ENCODE data around the gene MYB.
"Not testable (repeated sequence)": the region's sequence is repeated elsewhere in the genome, so short reads cannot be mapped to it uniquely, and the experiment has no call there.

Gene MYB

GRCh38 chr6:135164387-135164786 is 16.7 kb upstream of the MYB start:
- DNase-seq, result not testable (repeated sequence)

DNA sequence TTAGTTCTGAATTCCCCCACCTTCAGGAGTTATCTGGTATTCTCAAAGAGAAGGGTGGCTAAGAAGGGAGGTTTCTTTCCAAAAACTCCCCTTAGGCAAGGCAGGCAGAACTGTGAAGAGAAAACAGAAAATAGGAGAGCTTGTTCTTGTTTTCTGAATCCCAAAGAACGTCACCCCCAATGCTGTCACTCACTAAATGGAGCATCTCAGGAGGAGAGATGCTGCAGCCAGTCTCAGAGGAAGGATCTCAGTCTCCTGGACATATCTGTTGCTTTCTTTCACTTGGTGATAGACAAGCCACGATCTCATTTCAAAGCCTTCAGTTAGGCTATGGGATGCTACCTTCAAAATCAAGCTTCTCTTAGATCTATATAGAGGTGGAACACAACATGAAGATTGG is 16.1 kb upstream of the MYB start:
- DNase-seq, result no peak

- DNase-seq, result no peak
Measured at GRCh38 chr6:135166515-135166914, 14.6 kb upstream of the MYB start.

GRCh38 chr6:135167617-135168016 is 13.5 kb upstream of the MYB start:
- no peak for DNase-seq

DNA sequence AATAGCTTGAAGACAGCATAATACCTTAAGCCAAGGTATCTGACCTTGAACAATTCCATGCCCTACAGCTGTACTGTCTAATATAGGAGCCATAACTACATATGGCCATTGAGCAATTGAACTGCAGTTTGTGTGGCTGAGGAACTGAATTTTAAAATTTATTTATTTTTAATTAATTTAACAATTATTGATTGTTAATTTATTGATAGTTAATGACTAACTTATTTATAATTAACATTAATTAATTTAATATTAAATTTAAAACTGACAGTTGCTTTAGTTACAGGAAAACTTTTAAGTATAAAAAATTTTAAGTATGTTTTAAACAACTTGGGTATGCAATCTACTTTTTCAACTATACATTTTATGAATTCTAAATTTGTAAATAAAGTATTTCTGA is 12.3 kb upstream of the MYB start:
- DNase-seq, result no peak

DNA sequence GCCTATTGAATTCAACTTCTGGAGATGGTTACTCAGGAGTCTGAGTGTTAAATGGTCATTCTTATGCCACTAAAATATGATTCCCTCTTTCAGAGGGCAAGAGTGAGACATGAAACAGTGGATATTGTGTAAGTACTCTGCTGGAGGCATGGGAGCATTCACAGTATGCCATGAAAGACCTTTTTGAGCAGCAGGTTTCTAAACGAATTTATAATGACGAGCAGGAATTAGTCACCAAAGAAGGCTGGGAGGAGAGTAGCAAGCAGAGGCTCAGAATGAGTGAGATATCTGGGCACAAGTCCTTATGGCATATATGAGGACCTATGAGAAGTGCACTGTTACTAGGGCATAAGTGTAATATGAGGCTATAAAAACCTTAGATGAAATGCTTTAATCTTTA is 10.9 kb upstream of the MYB start:
- peak in 1 of 5 experiments; percentile 67 for DNase-seq

DNA sequence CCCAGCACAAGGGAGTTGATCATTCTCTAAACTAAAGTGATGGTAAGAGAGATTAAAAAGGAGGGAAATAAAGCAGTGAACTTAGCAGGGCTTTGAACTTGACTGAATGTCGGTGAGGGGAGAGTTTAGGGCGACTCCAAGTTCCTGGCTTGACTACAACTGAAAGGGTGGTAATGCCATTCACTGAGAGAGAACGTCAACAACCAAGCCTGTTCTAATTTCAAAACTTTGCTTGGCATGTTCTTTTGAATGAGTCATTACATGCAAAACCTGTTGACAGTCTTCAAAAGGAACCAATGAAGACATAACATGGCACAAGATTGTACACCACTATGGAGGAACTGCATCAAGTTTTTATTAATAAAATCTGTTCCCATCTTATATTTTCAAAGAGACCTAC is 10.3 kb upstream of the MYB start:
- peak in 1 of 5 experiments; percentile 89 for DNase-seq

GRCh38 chr6:135173242-135173988 is 7.7 kb upstream of the MYB start:
- peak in 1 of 5 experiments; percentile 68 for DNase-seq

DNA sequence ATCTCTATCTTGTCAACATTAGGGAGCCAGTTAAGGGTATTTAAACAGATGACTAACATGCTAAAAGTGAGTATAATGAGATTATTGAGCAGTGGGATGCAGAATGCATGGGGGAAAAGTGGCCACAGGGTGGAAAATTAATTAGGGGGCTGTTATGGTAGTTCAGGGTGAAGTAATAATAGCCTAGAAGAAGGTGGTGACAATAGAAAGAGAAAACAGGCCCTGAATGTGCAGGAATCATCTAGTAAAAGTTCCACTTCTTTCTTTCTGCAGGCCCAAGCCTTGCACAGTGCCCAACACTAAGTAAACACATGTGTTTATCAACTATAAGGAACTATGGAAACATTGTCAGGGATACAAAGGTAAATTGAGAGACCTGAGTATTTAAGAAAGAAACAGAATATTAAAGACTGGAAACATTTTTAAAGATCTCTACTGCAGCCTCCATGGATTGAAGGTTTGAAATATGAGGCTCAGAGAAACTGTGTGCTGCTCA is 7.1 kb upstream of the MYB start:
- no peak for DNase-seq

DNA sequence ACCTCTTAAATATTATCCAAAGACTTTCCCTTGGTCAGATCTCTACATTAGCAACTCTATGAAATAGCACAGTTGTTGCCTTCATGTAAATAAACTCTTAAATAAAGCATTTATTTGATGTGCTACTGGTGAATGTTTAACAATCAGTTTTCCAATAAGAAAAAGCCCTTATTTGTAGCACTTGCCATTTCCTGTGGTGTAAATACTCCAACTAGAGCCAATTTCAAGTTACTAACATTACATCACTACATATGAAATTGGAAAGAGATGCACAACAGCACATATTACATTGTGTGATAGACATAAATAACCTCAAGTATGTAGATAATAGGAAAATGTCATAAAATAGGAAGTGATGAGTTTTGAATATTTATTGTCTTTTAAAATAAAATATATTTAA is 5.0 kb upstream of the MYB start:
- no peak for DNase-seq

- DNase-seq, result no peak
Measured at GRCh38 chr6:135176464-135176863, 4.6 kb upstream of the MYB start.

DNA sequence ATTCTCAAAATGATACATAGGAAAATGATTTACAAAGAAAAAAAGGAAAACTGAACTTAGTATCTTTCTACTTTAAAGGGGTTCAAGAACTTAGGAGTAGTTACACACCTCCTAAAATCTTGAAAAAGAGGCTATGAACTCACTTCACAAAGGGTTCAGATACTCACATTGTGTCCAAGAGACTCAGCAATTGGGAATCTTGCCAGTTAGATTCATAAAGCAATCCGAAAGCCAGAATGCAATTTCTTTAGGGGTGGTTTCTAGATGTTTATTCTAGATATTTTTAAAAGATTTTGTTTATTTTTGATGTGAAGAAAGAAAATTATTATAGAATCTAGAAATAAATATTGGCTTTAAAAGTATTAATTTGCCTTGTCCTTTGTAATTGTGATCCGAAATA is 1.7 kb upstream of the MYB start:
- no peak for DNase-seq

DNA sequence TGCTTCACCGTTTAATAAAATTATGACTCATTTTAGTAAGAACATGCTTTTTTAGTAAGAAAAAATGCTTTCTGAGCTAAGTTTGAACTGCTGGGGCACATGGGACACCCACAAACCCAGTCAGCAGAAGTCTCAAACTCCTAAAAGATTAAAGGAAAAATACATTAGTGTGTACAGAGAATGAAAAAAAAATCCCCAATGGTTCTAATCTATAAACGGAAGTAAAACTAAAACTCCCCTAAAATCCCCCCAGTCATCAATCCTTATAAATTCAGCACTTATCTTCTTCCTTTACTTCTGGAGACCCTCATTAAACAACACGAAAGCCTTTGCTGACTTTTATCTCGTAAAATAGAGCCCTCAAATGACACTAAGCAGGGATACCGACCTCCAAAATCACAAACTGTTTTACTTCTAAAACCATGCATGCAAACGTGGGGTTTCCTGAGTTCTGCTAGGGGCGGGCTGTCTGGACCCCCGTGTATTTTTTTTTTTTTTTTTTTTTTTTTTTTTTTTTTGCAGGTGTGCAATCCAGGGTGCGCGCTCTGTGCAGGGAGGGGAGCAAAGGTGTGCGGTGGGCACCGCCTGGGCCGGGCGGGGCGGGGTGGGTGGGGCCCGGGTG is 1.1 kb upstream of the MYB start:
- peak in 2 of 5 experiments; percentile 0 to 65 for DNase-seq

DNA sequence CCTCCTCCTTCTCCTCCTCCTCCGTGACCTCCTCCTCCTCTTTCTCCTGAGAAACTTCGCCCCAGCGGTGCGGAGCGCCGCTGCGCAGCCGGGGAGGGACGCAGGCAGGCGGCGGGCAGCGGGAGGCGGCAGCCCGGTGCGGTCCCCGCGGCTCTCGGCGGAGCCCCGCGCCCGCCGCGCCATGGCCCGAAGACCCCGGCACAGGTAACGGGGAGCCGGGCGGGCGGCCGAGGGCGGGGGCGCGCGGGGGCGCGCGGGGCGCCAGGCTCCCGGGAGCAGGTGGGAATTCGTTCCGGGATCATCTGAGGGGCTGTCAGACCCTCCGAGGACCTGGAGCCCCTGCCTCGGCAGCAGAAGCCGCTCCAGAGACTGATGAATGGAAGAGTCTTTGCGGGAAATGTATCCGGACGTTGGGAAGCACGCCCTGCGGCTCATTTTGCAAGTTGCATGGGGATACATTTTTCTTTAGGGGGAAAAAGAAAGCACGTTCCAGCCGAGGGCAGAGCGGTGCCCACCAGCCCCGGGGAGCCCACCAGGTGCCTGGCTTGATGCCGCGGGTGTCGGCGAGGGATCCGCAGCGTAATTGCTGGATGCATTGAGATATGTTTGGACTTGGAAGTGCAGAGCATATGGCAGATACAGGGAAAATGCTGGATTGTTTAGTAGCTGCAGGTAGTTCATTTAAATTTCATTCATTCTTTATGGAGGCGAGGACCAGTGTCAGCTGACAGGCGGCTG is 394 bp downstream of the MYB start:
- DNase-seq, result peak in 3 of 5 experiments; percentile 5 to 30 (median 9)

DNA sequence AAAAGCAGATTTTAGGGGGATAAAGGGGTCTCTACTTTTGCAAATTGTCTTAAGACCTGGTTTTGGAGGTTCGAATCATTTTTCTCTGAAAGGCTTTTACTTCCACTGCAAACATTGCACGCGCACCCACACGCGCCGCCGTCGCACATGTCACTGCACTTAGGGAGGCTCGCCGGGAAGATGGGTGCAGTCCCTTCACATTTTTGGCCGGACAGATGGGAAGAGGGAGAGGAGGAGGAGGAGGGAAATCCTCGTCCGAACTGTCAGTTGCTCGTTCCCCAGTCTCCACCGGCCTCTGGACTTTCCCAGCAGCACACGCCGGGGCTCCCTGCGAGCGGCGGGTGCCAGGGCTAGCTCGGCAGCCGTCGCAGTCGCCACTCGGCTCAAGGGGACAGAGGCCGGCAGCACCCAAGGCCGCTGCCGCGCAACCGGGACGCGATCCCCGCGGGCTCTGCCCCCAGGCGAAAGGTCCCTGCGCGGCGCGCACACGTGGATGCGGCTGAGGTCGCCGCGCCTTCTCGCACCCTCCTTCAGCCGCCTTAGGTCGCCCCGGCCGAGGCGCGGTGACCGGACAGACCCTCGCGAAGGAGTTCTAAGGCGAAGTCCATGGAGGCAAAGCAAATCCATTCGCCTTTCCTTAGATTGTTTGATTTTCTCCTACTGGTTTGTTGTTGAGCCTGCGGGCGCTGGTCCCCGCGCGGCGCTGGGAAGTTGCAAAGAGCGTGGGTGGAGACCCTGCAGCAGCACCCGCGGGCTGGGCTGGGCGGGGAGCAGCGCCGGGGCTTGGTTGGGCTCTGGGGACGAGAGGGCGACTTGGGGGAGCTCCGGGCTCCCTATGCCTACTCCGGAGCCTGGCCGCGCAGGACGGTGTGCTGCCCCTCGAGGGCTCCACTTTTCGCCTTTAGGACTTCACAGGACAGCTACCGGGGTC is 1.2 kb downstream of the MYB start:
- DNase-seq, result peak in 4 of 5 experiments; percentile 8 to 66 (median 28)

DNA sequence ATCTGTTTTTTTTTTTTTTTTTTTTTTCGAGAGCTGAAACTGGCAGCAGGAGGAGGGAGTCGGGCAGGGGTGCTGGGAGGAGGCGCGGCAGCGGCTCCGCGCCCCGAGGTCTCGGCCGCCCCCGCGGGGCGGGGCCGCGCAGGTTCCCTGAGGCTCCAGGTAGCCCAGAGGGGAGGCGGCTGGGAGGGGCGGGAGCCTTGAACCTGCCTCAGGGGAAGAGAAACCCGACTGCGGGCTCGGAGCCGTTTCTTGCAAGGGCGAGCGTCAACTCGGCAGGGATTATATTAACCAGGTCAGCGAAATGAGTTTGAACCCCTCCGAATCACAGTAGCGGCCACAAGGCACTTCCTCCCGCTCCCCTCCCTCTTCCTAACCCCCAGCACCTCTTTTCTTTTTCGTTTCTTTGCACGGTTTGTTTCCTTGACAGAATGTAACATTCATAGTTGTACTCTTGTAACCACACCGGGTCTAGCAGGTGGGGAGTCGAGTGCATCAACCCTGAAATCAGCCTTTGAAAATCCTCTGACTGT is 2.0 kb downstream of the MYB start:
- DNase-seq, result peak; percentile 44 to 96 (median 48)

- peak; percentile 27 to 95 (median 59) for DNase-seq
Measured at GRCh38 chr6:135183532-135184440, 2.7 kb downstream of the MYB start.

DNA sequence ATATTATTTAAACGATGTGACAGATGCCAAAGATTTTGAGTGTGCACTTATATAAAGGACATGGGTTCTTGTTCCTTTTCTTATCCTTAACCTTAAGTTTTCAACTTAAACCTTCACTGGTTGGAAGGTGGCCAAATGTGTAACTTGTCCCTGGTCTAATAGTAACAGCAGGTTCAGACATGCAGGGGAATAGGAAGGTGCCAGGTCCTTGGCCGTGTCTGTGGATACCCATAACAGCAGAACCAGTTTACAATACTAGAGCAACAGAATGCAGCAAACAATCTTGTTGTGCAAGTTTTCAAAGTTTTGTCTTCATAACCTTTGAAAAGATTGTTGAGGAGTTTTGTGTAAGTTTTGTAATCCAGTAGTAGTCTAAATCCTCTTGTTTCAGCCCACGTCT is 4.4 kb downstream of the MYB start:
- no peak for DNase-seq

DNA sequence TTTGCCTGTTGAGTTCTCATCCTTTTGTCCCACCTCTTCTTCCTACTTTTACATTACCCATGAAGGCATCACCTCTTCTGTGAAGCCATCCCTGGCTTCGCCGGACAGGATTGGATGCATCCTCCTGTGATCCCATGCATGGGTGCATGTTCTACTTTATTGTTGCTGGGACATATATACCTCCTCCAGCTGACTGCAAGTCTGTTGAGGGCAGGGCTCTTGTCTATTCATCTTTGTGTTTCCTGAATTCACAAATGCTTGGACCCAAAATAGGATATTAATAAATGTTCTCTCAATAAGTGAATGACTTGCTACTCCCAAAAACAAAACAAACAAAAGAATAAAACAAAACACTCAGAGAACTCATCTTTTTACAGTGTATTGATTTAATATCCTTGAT is 5.1 kb downstream of the MYB start:
- DNase-seq, result no peak

DNA sequence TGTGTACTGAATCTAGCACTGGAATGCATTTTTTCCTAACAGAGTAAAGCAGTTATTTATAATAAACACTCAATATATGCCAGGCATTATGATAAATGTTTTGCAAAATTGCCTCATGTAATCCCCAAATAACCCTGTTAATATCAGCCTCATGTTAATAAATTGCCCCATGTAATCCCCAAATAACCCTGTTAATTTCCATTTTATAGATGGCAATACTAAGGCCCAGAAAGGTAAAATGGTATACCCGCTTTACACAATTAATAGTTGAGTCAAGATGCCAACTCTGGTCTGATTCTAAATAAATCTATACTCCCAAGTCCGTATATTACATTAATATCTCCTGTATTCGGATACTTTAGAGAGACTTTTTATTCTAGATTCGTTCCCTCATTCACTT is 6.3 kb downstream of the MYB start:
- DNase-seq, result no peak

- DNase-seq, result no peak
Measured at GRCh38 chr6:135188718-135189117, 7.6 kb downstream of the MYB start.

All from T-helper 2 cell (primary cell).